ENCODE measurements around the gene GRAP2.

GRAP2 gene

GRCh38 chr22:39942439-39943230 is 41.8 kb downstream of the GRAP2 start:
- Histone ChIP-seq H3K27me3 (ENCODE audit: insufficient read depth, insufficient read length) (no peaks in the 10 kb centered on the region), H3K9me3 (ENCODE audit: insufficient read depth, low read length) (no peaks in the 10 kb centered on the region), H3K4me1 (ENCODE audit: insufficient read depth, insufficient read length) (no peaks in the 10 kb centered on the region), H3K9ac (ENCODE audit: insufficient read length, low read depth) (no peak overlapping the region), H3K4me3 (ENCODE audit: insufficient read length, low read depth) (no peak overlapping the region), H3K36me3 (ENCODE audit: insufficient read depth, insufficient read length, low read length) (no peaks in the 10 kb centered on the region)
- no peak for DNase-seq (ENCODE audit: low read depth, low spot score)
- no peak for TF ChIP-seq SUZ12 (IDR thresholded peaks at IDR 0.05; ENCODE audit: extremely low read depth, insufficient read depth, insufficient read length)
- TF ChIP-seq ZNF274 (IDR thresholded peaks at IDR 0.05; ENCODE audit: low read depth, low read length): no peak
- no peak for TF ChIP-seq YY1 (IDR thresholded peaks at IDR 0.05; ENCODE audit: insufficient read depth, insufficient read length)

GRCh38 chr22:39943337-39943736 is 42.5 kb downstream of the GRAP2 start:
- Histone ChIP-seq H3K4me3 (ENCODE audit: insufficient read length, low read depth) (no peak overlapping the region), H3K9ac (ENCODE audit: insufficient read length, low read depth) (no peak overlapping the region), H3K9me3 (ENCODE audit: insufficient read depth, low read length) (no peaks in the 10 kb centered on the region), H3K27me3 (ENCODE audit: insufficient read depth, insufficient read length) (no peaks in the 10 kb centered on the region), H3K36me3 (ENCODE audit: insufficient read depth, insufficient read length, low read length) (no peaks in the 10 kb centered on the region), H3K4me1 (ENCODE audit: insufficient read depth, insufficient read length) (no peaks in the 10 kb centered on the region)
- no peak for TF ChIP-seq SUZ12 (IDR thresholded peaks at IDR 0.05; ENCODE audit: extremely low read depth, insufficient read depth, insufficient read length)
- no peak for TF ChIP-seq YY1 (IDR thresholded peaks at IDR 0.05; ENCODE audit: insufficient read depth, insufficient read length)
- no peak for TF ChIP-seq ZNF274 (IDR thresholded peaks at IDR 0.05; ENCODE audit: low read depth, low read length)
- no peak for DNase-seq (ENCODE audit: low read depth, low spot score)

GRCh38 chr22:39943953-39944872 is 43.3 kb downstream of the GRAP2 start:
- Histone ChIP-seq H3K27me3 (ENCODE audit: insufficient read depth, insufficient read length) (no peaks in the 10 kb centered on the region), H3K4me3 (ENCODE audit: insufficient read length, low read depth) (no peak overlapping the region), H3K9ac (ENCODE audit: insufficient read length, low read depth) (no peak overlapping the region), H3K4me1 (ENCODE audit: insufficient read depth, insufficient read length) (no peaks in the 10 kb centered on the region), H3K9me3 (ENCODE audit: insufficient read depth, low read length) (no peaks in the 10 kb centered on the region), H3K36me3 (ENCODE audit: insufficient read depth, insufficient read length, low read length) (no peaks in the 10 kb centered on the region)
- no peak for DNase-seq (ENCODE audit: low read depth, low spot score)
- TF ChIP-seq ZNF274 (IDR thresholded peaks at IDR 0.05; ENCODE audit: low read depth, low read length): no peak
- TF ChIP-seq SUZ12 (IDR thresholded peaks at IDR 0.05; ENCODE audit: extremely low read depth, insufficient read depth, insufficient read length): no peak
- no peak for TF ChIP-seq YY1 (IDR thresholded peaks at IDR 0.05; ENCODE audit: insufficient read depth, insufficient read length)

- Histone ChIP-seq H3K4me3 (ENCODE audit: insufficient read length, low read depth) (no peak overlapping the region), H3K9ac (ENCODE audit: insufficient read length, low read depth) (no peak overlapping the region), H3K36me3 (ENCODE audit: insufficient read depth, insufficient read length, low read length) (no peaks in the 10 kb centered on the region), H3K9me3 (ENCODE audit: insufficient read depth, low read length) (no peaks in the 10 kb centered on the region), H3K27me3 (ENCODE audit: insufficient read depth, insufficient read length) (no peaks in the 10 kb centered on the region), H3K4me1 (ENCODE audit: insufficient read depth, insufficient read length) (no peaks in the 10 kb centered on the region)
- no peak for DNase-seq (ENCODE audit: low read depth, low spot score)
- TF ChIP-seq YY1 (IDR thresholded peaks at IDR 0.05; ENCODE audit: insufficient read depth, insufficient read length): no peak
- TF ChIP-seq ZNF274 (IDR thresholded peaks at IDR 0.05; ENCODE audit: low read depth, low read length): no peak
- no peak for TF ChIP-seq SUZ12 (IDR thresholded peaks at IDR 0.05; ENCODE audit: extremely low read depth, insufficient read depth, insufficient read length)
Measured at GRCh38 chr22:39946126-39946502, 45.2 kb downstream of the GRAP2 start.

GRCh38 chr22:39946503-39947219 is 45.8 kb downstream of the GRAP2 start:
- no peak for TF ChIP-seq YY1 (IDR thresholded peaks at IDR 0.05; ENCODE audit: insufficient read depth, insufficient read length)
- no peak for TF ChIP-seq SUZ12 (IDR thresholded peaks at IDR 0.05; ENCODE audit: extremely low read depth, insufficient read depth, insufficient read length)
- no peak for TF ChIP-seq ZNF274 (IDR thresholded peaks at IDR 0.05; ENCODE audit: low read depth, low read length)
- no peak overlapping the region for H3K4me3 ChIP-seq (ENCODE audit: insufficient read length, low read depth)
- H3K36me3 ChIP-seq (ENCODE audit: insufficient read depth, insufficient read length, low read length): no peaks in the 10 kb centered on the region
- no peak for DNase-seq (ENCODE audit: low read depth, low spot score)
- H3K4me1 ChIP-seq (ENCODE audit: insufficient read depth, insufficient read length): no peaks in the 10 kb centered on the region
- no peaks in the 10 kb centered on the region for H3K27me3 ChIP-seq (ENCODE audit: insufficient read depth, insufficient read length)
- no peaks in the 10 kb centered on the region for H3K9me3 ChIP-seq (ENCODE audit: insufficient read depth, low read length)
- no peak overlapping the region for H3K9ac ChIP-seq (ENCODE audit: insufficient read length, low read depth)

- Histone ChIP-seq H3K4me3 (ENCODE audit: insufficient read length, low read depth) (no peak overlapping the region), H3K27me3 (ENCODE audit: insufficient read depth, insufficient read length) (no peaks in the 10 kb centered on the region), H3K9me3 (ENCODE audit: insufficient read depth, low read length) (no peaks in the 10 kb centered on the region), H3K4me1 (ENCODE audit: insufficient read depth, insufficient read length) (no peaks in the 10 kb centered on the region), H3K36me3 (ENCODE audit: insufficient read depth, insufficient read length, low read length) (no peaks in the 10 kb centered on the region), H3K9ac (ENCODE audit: insufficient read length, low read depth) (no peak overlapping the region)
- DNase-seq (ENCODE audit: low read depth, low spot score): no peak
- TF ChIP-seq SUZ12 (IDR thresholded peaks at IDR 0.05; ENCODE audit: extremely low read depth, insufficient read depth, insufficient read length): no peak
- TF ChIP-seq ZNF274 (IDR thresholded peaks at IDR 0.05; ENCODE audit: low read depth, low read length): no peak
- TF ChIP-seq YY1 (IDR thresholded peaks at IDR 0.05; ENCODE audit: insufficient read depth, insufficient read length): no peak
Measured at GRCh38 chr22:39947220-39948216, 46.6 kb downstream of the GRAP2 start.
